Measurements from ENCODE around the gene YARS1.
A peak's percentile ranks its signal among the peaks of the same experiment; 100 is the strongest.

YARS1 gene

GRCh38 chr1:32817159-32817814 lies at the start of gene YARS1, which contains the start of gene S100PBP:
Gene YARS1, minus strand, starts transcription at chr1:32817358. Its CDS starts 114 bp downstream, at chr1:32817244.
Gene S100PBP, plus strand, starts transcription at chr1:32817653. Its CDS starts 8,447 bp downstream, at chr1:32826100.
- peak; percentile 94 for ATAC-seq
- TF ChIP-seq OSR1 (CRISPR knock-in tag; IDR thresholded peaks at IDR 0.05) (no peak), POU6F1 (CRISPR knock-in tag; IDR thresholded peaks at IDR 0.05; ENCODE audit: borderline replicate concordance, low read depth) (no peak), PPARA (CRISPR knock-in tag; IDR thresholded peaks at IDR 0.05; ENCODE audit: borderline replicate concordance) (no peak), PATZ1 (CRISPR knock-in tag; IDR thresholded peaks at IDR 0.05; ENCODE audit: borderline replicate concordance) (no peak), BACH2 (CRISPR knock-in tag; IDR thresholded peaks at IDR 0.05; ENCODE audit: borderline replicate concordance) (no peak), ISL1 (CRISPR knock-in tag; IDR thresholded peaks at IDR 0.05) (no peak), CSDC2 (CRISPR knock-in tag; IDR thresholded peaks at IDR 0.05) (no peak), ZNF70 (CRISPR knock-in tag; IDR thresholded peaks at IDR 0.05) (no peak), SNAI2 (CRISPR knock-in tag; IDR thresholded peaks at IDR 0.05) (no peak), ZFP30 (CRISPR knock-in tag; IDR thresholded peaks at IDR 0.05) (no peak), TSHZ2 (CRISPR knock-in tag; IDR thresholded peaks at IDR 0.05) (no peak), ZFP3 (CRISPR knock-in tag; IDR thresholded peaks at IDR 0.05) (no peak), ESRRG (CRISPR knock-in tag; IDR thresholded peaks at IDR 0.05) (no peak), RARB (CRISPR knock-in tag; IDR thresholded peaks at IDR 0.05) (no peak)

DNA sequence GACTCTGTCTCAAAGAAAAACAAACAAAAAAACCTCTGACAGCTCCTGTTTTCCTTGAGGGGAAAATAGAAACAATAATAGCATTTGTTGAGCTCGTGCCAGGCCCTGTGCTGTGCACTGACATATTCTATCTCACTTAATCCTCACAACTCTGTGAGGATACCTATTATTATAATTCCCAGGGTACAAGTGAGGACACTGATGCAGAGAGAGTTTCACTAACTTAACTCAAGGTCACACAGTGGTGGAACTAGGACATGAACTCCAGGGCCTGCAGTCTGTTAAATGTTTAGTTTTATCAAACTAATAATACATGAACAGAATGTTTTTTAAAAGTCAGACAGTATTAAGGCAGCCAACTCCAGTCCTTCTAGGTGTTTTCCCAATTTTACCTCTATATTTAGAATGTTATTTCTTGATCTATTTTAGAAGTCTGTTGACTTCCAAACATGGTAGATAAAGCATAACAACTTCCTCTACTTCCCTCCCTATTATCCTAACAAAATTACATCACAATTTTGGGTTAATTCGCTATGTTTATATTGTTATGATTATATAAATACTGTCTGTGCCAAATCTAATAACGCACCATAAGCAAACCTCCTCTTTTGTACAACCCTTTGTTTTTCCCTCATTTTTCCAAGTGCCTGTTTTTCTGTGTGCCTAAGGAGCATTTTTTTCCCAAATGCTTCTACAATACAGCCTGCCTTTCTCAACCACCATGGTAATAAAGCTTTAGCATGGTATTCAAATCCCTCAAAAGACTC lies 48.7 kb upstream of the YARS1 start:
- no peak for TF ChIP-seq ISL1 (CRISPR knock-in tag; IDR thresholded peaks at IDR 0.05)
- TF ChIP-seq TSHZ2 (CRISPR knock-in tag; IDR thresholded peaks at IDR 0.05): no peak
- no peak for TF ChIP-seq ZNF8 (CRISPR knock-in tag; IDR thresholded peaks at IDR 0.05)
- TF ChIP-seq ARNTL (CRISPR knock-in tag; IDR thresholded peaks at IDR 0.05; ENCODE audit: borderline replicate concordance, low read depth): no peak
- TF ChIP-seq ZFP3 (CRISPR knock-in tag; IDR thresholded peaks at IDR 0.05): no peak
- ATAC-seq: no peak

GRCh38 chr1:32864375-32865019 lies 47.3 kb upstream of the YARS1 start:
- ATAC-seq: no peak
- TF ChIP-seq RARB (CRISPR knock-in tag; IDR thresholded peaks at IDR 0.05) (no peak), CREB5 (CRISPR knock-in tag; IDR thresholded peaks at IDR 0.05; ENCODE audit: low read depth) (no peak), ZFP3 (CRISPR knock-in tag; IDR thresholded peaks at IDR 0.05) (no peak), CSRNP3 (CRISPR knock-in tag; IDR thresholded peaks at IDR 0.05) (no peak), CSDC2 (CRISPR knock-in tag; IDR thresholded peaks at IDR 0.05) (no peak), GLIS3 (CRISPR knock-in tag; IDR thresholded peaks at IDR 0.05) (no peak), ZNF8 (CRISPR knock-in tag; IDR thresholded peaks at IDR 0.05) (no peak), SNAI2 (CRISPR knock-in tag; IDR thresholded peaks at IDR 0.05) (no peak), TSHZ2 (CRISPR knock-in tag; IDR thresholded peaks at IDR 0.05) (no peak), PPARA (CRISPR knock-in tag; IDR thresholded peaks at IDR 0.05; ENCODE audit: borderline replicate concordance) (no peak)

Data from SK-N-SH treated with all-trans-retinoic acid at 6 μM for 48 hours (cell line).